H1 (cell line): ENCODE measurements around the gene PFDN1. TPM values are rescaled to one million over a fixed set of nuclear protein-coding genes. Genes with fewer than 3 reads are reported as not detected.

ENCODE experiments used
- BACH1 ChIP-seq: IDR thresholded peaks from 2 replicates; pipeline ENCODE4 v1.6.1; 2012; ENCODE audit warnings: low read length, improper control_type of control experiment
- CHD1 ChIP-seq: IDR thresholded peaks from 2 replicates; pipeline ENCODE4 v1.6.1; 2012; ENCODE audit warnings: low read depth, low read length, improper control_type of control experiment
- E2F6 ChIP-seq: IDR thresholded peaks from 2 replicates; pipeline ENCODE4 v1.6.1; 2012; ENCODE audit warnings: inconsistent platforms
- EP300 ChIP-seq, 2 experiments: IDR thresholded peaks; 1 replicate in 1 of 2; 2 replicates in 1 of 2; pipeline ENCODE4 v1.6.1; 2011 to 2012; ENCODE audit warnings: low read depth in 2 of 2, low read length in 2 of 2, mild to moderate bottlenecking in 2 of 2, borderline replicate concordance in 1 of 2, inconsistent platforms in 1 of 2, moderate library complexity in 1 of 2
- EZH2 ChIP-seq: fragments of 200-600 bp; sonication (generic); IDR thresholded peaks from 2 replicates; pipeline ENCODE4 v1.7.1; 2012; ENCODE audit warnings: low read depth, mild to moderate bottlenecking, moderate library complexity, low read length, inconsistent platforms; ENCODE audit not compliant: severe bottlenecking
- GTF2F1 ChIP-seq: IDR thresholded peaks from 2 replicates; pipeline ENCODE4 v1.6.1; 2012; ENCODE audit warnings: low read depth, low read length, improper control_type of control experiment, borderline replicate concordance
- JUND ChIP-seq: IDR thresholded peaks from 2 replicates; pipeline ENCODE4 v1.6.1; 2011; ENCODE audit warnings: mild to moderate bottlenecking, improper control_type of control experiment, low read length
- MAFK ChIP-seq: IDR thresholded peaks from 2 replicates; pipeline ENCODE4 v1.6.1; 2012; ENCODE audit warnings: low read depth, mild to moderate bottlenecking, improper control_type of control experiment, low read length
- PHF8 ChIP-seq: fragments of 200-600 bp; sonication (generic); conservative IDR thresholded peaks from 2 replicates; pipeline ENCODE4 v1.7.1; 2012; ENCODE audit warnings: low read depth, mild to moderate bottlenecking, inconsistent platforms, low read length, moderate library complexity
- POLR2A ChIP-seq, 2 experiments: IDR thresholded peaks; 1 replicate in 1 of 2; 2 replicates in 1 of 2; pipeline ENCODE4 v1.6.1; 2011; ENCODE audit warnings: low read depth in 2 of 2, low read length in 2 of 2, mild to moderate bottlenecking in 2 of 2; ENCODE audit errors: control extremely low read depth in 1 of 2
- POLR2AphosphoS5 ChIP-seq: IDR thresholded peaks from 2 replicates; pipeline ENCODE4 v1.6.1; 2011; ENCODE audit warnings: low read depth, low read length
- POU5F1 ChIP-seq: IDR thresholded peaks from 2 replicates; pipeline ENCODE4 v1.6.1; 2011; ENCODE audit warnings: low read depth, mild to moderate bottlenecking, low read length, moderate library complexity
- RAD21 ChIP-seq, 2 experiments: IDR thresholded peaks in 1 of 2; conservative IDR thresholded peaks in 1 of 2; 2 replicates each; pipeline ENCODE4 v1.6.1; 2011; ENCODE audit warnings: low read depth in 2 of 2, low read length in 2 of 2, improper control_type of control experiment in 1 of 2, inconsistent platforms in 1 of 2, mild to moderate bottlenecking in 1 of 2, moderate library complexity in 1 of 2
- RBBP5 ChIP-seq: IDR thresholded peaks from 2 replicates; pipeline ENCODE4 v1.7.1; 2012; ENCODE audit warnings: low read depth, mild to moderate bottlenecking, inconsistent platforms, low read length, moderate library complexity, borderline replicate concordance
- SAP30 ChIP-seq: fragments of 300-600 bp; sonication (generic); IDR thresholded peaks from 2 replicates; pipeline ENCODE4 v1.7.1; 2012; ENCODE audit warnings: low read length, moderate library complexity, mild to moderate bottlenecking, inconsistent platforms; ENCODE audit not compliant: insufficient read depth, insufficient replicate concordance
- SIN3A ChIP-seq, 2 experiments: IDR thresholded peaks in 1 of 2; conservative IDR thresholded peaks in 1 of 2; 2 replicates each; pipeline ENCODE4 v1.6.1; 2011 to 2012; ENCODE audit warnings: low read length in 2 of 2, improper control_type of control experiment in 1 of 2, low read depth in 1 of 2, mild to moderate bottlenecking in 1 of 2
- SIRT6 ChIP-seq: IDR thresholded peaks from one replicate; pipeline ENCODE4 v1.7.1; 2012; ENCODE audit warnings: low read length, inconsistent platforms
- SP1 ChIP-seq: IDR thresholded peaks from 2 replicates; pipeline ENCODE4 v1.6.1; 2011; ENCODE audit warnings: low read depth, low read length
- SP4 ChIP-seq: IDR thresholded peaks from 2 replicates; pipeline ENCODE4 v1.6.1; 2012; ENCODE audit warnings: low read length, inconsistent platforms
- TAF7 ChIP-seq: optimal IDR thresholded peaks from 2 replicates; pipeline ENCODE3; 2011; ENCODE audit warnings: low read depth, mild to moderate bottlenecking, inconsistent platforms, low read length, moderate library complexity, borderline replicate concordance
- TCF12 ChIP-seq: IDR thresholded peaks from 2 replicates; pipeline ENCODE4 v1.6.1; 2011; ENCODE audit warnings: low read depth, mild to moderate bottlenecking, low read length
- TEAD4 ChIP-seq: IDR thresholded peaks from 2 replicates; pipeline ENCODE4 v1.6.1; 2012; ENCODE audit warnings: low read depth, low read length, inconsistent platforms, mixed read lengths
- YY1 ChIP-seq: IDR thresholded peaks from 2 replicates; pipeline ENCODE4 v1.6.1; 2011; ENCODE audit warnings: low read depth, mild to moderate bottlenecking, low read length
- polyA plus RNA-seq, 7 experiments: library from polyadenylated mRNA; depleted of rRNA in 3 of 7; stranded (reverse) in 5 of 7; unstranded in 2 of 7; fragments of >200 nt in 5 of 7; fragments of 200-250 nt in 2 of 7; gene quantifications; 1 replicate in 5 of 7; 2 replicates in 1 of 7; 4 replicates in 1 of 7; pipeline versions ENCODE4 v1.2.1 to v1.2.3, GENCODE V29; 2011 to 2013; ENCODE audit warnings: missing spikeins in 2 of 7, mixed read lengths in 2 of 7
- total RNA-seq: library from RNA; stranded (reverse); fragmentation: NEBNext Ultra II Directional; extraction: Animal tissue kit (Norgen Biotek cat#: 25700); gene quantifications from 2 replicates; pipeline ENCODE4 v1.2.1, GENCODE V29; 2021

Gene PFDN1
- total and polyA plus RNA-seq, 2 of the 8 experiments (the other 6 are each of a cell fraction or from before 2014, with no cell fraction given) = 53.0 to 89.6 TPM

GRCh38 chr5:140346348-140347221, 43.7 kb upstream of the PFDN1 start, which contains the start of gene HBEGF (continued):
- TF ChIP-seq SIN3A (conservative IDR thresholded peaks at IDR 0.05 in 1 of 2, IDR thresholded peaks at IDR 0.05 in 1 of 2; ENCODE audit: low read depth in 1 of 2, low read length in 2 of 2) (peak in 1 of 2 experiments; percentile 70; a peak in 1 of 4 replicates), E2F6 (no peak), PHF8 (peak; percentile 89), POU5F1 (no peak), TAF7 (peak; percentile 86), POLR2AphosphoS5 (peak; percentile 88), CHD1 (no peak), JUND (no peak), YY1 (0 out of 2 replicates have a peak, but pooled peaks have one; percentile 31), MAFK (no peak), SP4 (no peak), RBBP5 (no peak), GTF2F1 (peak; percentile 54; the same call in 1 of the 2 replicates), TEAD4 (no peak), BACH1 (no peak), TCF12 (no peak), SP1 (0 out of 2 replicates have a peak, but pooled peaks have one; percentile 5), EP300 (IDR thresholded peaks at IDR 0.05; ENCODE audit: borderline replicate concordance in 1 of 2, low read depth in 2 of 2, low read length in 2 of 2) (peak in 1 of 2 experiments; percentile 46; a peak in 1 of 3 replicates), RAD21 (IDR thresholded peaks at IDR 0.05 in 1 of 2, conservative IDR thresholded peaks at IDR 0.05 in 1 of 2; ENCODE audit: low read depth in 2 of 2, low read length in 2 of 2) (peak; percentile 36 to 56), POLR2A (IDR thresholded peaks at IDR 0.05; ENCODE audit: control extremely low read depth in 1 of 2, low read depth in 2 of 2, low read length in 2 of 2) (peak; percentile 87 to 90), SIRT6 (no peak), SAP30 (no peak), EZH2 (peak; percentile 26)
